NOMO-1 treated with dmso at 0.1 percent for 144 hours (cell line): ENCODE measurements around the gene CPEB4.

ENCODE experiments used
- DNase-seq: peaks from one replicate; lab custom pipeline; 2025; ENCODE audit not compliant: unreplicated experiment; lab: John Stamatoyannopoulos, UW

The CPEB4 gene

GRCh38 chr5:173972607-173972924 lies 84.4 kb downstream of the CPEB4 start:
- DNase-seq: no peak

DNA sequence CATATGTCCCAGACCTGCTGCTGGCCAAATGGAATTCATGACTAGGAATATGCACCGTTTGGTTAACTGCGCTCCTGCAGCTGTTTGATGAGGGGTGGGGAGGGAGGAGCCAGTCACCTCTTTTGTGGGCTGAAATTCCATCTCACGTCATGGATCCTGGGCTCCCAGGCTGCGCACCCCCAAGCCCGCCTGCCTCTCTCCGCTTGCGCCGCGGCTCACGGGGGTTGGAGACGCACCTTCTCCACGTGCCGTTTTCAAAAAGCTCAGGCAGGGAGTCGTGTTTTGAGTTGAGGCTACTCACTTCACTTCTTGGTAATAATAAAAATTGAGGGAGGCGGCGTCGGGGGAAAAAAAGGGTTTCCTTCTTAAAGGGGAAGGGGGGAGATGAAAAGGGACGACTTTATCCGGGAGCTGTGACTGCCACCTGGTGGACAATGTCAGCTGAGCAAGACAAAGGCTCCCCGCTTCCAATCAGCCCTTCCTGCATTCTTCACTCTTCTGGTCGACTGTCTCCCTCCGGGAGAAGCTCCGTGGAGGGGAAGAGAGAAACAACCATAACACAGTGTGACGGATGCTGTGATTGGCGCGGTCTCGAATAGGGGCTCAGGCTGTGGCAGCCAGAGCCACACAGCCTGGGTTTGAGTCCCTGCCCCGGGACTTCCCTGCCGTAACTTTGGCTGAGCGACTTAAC lies 84.9 kb downstream of the CPEB4 start:
- DNase-seq: peak; percentile 39

- DNase-seq: no peak
Measured at GRCh38 chr5:173973616-173973969, 85.4 kb downstream of the CPEB4 start.

DNA sequence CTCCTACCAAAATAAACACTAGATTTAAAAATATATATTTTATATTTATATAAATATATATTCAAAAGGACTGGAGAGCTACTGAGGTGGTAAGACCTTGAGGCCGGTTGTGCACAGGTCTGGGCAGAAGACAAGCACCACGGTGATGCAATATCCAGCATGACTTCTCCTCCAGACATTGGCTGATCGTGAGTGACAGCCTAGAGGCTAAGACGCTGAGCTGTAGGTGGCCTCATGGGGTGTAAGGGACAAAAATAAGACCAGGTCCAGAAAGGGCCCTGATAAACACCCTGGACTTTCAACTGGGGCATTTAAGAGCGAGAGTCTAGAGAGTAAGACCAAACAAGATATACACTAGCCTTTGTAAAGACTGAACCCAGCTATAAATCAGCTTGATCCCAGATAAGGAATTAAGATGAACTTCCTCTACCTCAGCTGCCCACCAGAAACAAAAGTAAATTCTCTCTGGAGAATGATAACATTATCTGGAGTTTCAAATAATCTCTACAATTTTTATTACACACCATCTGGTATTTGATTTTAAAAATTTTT lies 86.6 kb downstream of the CPEB4 start:
- DNase-seq: no peak

- DNase-seq: no peak
Measured at GRCh38 chr5:173981185-173981761, 93.1 kb downstream of the CPEB4 start.

DNA sequence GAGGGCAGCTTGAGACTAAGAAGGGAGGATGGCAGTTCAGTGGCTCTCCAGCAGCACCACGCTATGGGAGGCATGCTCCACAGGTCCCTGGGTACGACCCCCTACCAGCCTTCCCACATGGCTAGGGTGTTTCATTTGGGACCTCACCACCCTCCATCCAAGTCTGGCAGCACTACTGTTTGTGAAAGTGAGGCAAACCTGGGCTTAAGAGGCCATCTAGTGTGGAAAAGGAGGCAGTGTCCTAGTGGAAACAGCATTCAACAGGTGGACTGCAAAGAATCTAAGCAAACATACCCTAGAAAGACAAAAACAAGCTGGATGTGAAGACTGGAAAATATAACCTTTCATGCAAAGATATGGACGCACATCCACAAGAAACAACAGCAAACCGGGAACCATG lies 96.1 kb downstream of the CPEB4 start:
- DNase-seq: no peak

- DNase-seq: no peak
Measured at GRCh38 chr5:173988554-173989431, 100.6 kb downstream of the CPEB4 start, which contains the start of gene C5orf47. TSS of gene C5orf47 (plus strand) at chr5:173989170. CDS start at chr5:173989264, 94 bp downstream.

- DNase-seq: no peak
Measured at GRCh38 chr5:173989432-173990082, 101.4 kb downstream of the CPEB4 start.

DNA sequence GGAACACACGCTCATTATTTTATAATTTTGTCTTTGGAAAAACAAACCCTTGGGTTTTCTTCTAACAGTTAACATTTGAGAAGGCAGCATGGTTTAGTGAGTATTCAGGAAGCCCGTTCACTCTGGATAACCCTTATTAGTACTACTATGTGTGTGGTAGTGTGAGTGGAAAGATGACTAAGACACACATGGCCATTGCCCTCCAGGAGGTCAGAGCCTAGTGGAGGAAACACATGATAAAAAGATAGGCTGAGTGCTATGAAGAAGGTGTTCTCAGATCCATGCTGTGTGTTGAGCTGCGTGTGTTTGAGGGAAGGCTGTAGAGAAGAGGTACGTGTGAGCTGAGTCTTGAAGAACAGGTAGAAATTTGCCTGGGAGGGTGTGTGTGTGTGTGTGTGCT lies 109.2 kb downstream of the CPEB4 start:
- no peak for DNase-seq

GRCh38 chr5:173998531-173998930 lies 110.4 kb downstream of the CPEB4 start:
- no peak for DNase-seq

- no peak for DNase-seq
Measured at GRCh38 chr5:174000076-174000475, 111.9 kb downstream of the CPEB4 start.

DNA sequence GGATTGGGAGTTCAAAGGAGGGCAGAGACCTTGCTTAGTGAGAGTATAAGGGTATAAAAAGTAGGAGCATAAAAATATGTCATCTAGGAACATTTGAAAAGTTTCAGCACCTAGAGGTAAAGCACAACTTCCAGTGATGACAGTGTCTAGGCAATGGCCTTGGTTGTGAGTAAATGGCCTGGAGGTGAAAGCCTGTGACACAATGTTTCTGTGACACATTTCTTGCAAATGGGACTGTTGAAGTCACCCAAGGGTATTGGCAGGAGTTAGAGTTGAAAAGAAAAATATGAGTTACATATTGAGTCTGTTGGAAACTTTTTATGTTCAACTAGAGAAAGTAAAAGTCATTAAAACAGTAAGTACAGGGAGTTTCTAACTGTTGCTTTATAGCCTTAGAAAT lies 115.6 kb downstream of the CPEB4 start:
- DNase-seq: no peak

- no peak for DNase-seq
Measured at GRCh38 chr5:174008922-174009321, 120.8 kb downstream of the CPEB4 start.

GRCh38 chr5:174010365-174010764 lies 122.2 kb downstream of the CPEB4 start:
- no peak for DNase-seq

DNA sequence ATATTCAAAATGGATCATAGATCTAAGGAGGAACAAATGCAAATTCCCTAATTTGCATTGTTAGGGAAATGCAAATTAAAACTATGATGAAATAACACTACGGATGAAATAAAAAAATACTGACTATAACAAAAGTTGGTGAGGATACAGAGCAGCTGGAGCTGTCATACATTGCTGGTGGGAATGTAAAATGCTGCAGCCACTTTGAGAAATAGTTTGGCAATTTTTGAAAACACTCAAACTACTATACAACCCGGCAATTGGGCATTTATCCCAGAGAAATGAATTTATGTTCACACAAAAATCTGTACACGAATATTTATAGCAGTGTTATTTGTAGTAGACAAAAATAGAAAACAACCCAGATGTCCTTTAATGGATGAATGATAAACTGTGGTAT lies 123.3 kb downstream of the CPEB4 start:
- no peak for DNase-seq
